Measurements from ENCODE around the gene CPNE8. TPM values are rescaled to one million over a fixed set of nuclear protein-coding genes. Genes with fewer than 3 reads are reported as not detected.

The CPNE8 gene
- total RNA-seq, 1 donor from 2014 or later, result 1.7 TPM

DNA sequence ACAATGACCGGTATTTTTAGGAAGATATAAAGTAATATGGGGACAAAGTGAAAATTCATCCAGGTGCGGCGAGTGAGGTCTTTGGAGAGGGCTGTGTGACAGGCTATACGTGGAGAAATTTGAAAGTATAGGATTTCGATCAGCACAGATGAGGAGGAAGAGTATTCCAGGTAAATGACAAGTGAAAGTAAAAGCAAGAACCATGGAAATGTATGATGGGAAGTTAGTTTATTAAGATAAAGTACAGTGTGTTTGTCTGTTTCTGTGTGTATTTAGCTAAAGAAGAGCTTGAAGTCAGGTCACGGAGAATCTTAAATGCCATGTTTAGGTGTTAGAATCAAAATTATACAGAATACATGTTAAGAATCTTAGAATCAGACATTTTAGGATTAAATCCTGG is 239.0 kb downstream of the CPNE8 start:
- Mint-ChIP-seq H3K9me3 (ENCODE audit: low read depth) (peaks cover 4% of the 10 kb centered on the region), H3K4me1 (ENCODE audit: low read depth) (peaks cover 2% of the 10 kb centered on the region), H3K27me3 (no peaks in the 10 kb centered on the region), H3K4me3 (ENCODE audit: low read depth) (no peak overlapping the region), H3K36me3 (ENCODE audit: insufficient read depth) (no peaks in the 10 kb centered on the region), H3K27ac (no peak overlapping the region)
- no peak for DNase-seq (ENCODE audit: low spot score, unreplicated experiment)
- TF ChIP-seq, protein P1, sequence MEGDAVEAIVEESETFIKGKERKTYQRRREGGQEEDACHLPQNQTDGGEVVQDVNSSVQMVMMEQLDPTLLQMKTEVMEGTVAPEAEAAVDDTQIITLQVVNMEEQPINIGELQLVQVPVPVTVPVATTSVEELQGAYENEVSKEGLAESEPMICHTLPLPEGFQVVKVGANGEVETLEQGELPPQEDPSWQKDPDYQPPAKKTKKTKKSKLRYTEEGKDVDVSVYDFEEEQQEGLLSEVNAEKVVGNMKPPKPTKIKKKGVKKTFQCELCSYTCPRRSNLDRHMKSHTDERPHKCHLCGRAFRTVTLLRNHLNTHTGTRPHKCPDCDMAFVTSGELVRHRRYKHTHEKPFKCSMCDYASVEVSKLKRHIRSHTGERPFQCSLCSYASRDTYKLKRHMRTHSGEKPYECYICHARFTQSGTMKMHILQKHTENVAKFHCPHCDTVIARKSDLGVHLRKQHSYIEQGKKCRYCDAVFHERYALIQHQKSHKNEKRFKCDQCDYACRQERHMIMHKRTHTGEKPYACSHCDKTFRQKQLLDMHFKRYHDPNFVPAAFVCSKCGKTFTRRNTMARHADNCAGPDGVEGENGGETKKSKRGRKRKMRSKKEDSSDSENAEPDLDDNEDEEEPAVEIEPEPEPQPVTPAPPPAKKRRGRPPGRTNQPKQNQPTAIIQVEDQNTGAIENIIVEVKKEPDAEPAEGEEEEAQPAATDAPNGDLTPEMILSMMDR (IDR thresholded peaks at IDR 0.05; ENCODE audit: unreplicated experiment), result no peak

DNA sequence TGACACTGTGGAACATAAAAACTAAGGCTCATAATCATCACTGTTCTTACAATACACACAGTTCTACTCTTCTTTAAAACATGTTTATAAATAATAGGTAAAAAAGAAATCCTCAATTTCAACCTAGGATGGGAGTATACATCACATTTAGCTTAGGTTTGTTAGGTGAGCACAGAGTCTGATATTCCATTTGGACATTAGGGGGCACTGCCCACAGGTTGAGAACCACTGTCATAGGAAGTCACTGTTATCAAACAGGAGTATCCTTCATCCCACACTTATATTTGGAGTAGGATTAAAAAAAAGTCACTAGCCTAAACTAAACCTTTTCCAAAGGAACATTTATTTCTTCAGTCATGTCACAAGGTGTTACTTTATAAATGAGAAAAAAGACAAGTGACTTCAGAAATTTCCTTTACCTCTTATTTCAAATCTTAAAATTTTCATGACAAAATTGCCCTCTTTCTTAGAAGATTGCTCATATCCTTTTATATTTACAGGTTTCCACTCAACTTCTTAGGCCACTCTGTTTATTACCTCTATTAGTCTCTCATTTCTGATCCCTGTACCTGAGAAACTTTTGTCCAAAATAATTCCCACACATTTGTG is 240.6 kb downstream of the CPNE8 start:
- no peak overlapping the region for H3K4me3 Mint-ChIP-seq (ENCODE audit: low read depth)
- H3K4me1 Mint-ChIP-seq (ENCODE audit: low read depth), result peaks cover 2% of the 10 kb centered on the region
- H3K27me3 Mint-ChIP-seq, result no peaks in the 10 kb centered on the region
- H3K9me3 Mint-ChIP-seq (ENCODE audit: low read depth), result peaks cover 7% of the 10 kb centered on the region
- no peak for DNase-seq (ENCODE audit: low spot score, unreplicated experiment)
- H3K27ac Mint-ChIP-seq, result no peak overlapping the region
- no peaks in the 10 kb centered on the region for H3K36me3 Mint-ChIP-seq (ENCODE audit: insufficient read depth)
- TF ChIP-seq, protein P1 (IDR thresholded peaks at IDR 0.05; ENCODE audit: unreplicated experiment), result peak; percentile 67

- no peak overlapping the region for H3K4me3 Mint-ChIP-seq (ENCODE audit: low read depth)
- H3K27me3 Mint-ChIP-seq, result no peaks in the 10 kb centered on the region
- peaks cover 17% of the 10 kb centered on the region for H3K9me3 Mint-ChIP-seq (ENCODE audit: low read depth)
- H3K27ac Mint-ChIP-seq, result no peak overlapping the region
- TF ChIP-seq, protein P1 (IDR thresholded peaks at IDR 0.05; ENCODE audit: unreplicated experiment), result no peak
- H3K36me3 Mint-ChIP-seq (ENCODE audit: insufficient read depth), result peaks cover 3% of the 10 kb centered on the region
- no peak for DNase-seq (ENCODE audit: low spot score, unreplicated experiment)
- no peaks in the 10 kb centered on the region for H3K4me1 Mint-ChIP-seq (ENCODE audit: low read depth)
Observed at GRCh38 chr12:38662829-38663228, 242.6 kb downstream of the CPNE8 start.

GRCh38 chr12:38653650-38654049 is 251.7 kb downstream of the CPNE8 start:
- Mint-ChIP-seq H3K4me1 (ENCODE audit: low read depth) (no peaks in the 10 kb centered on the region), H3K36me3 (ENCODE audit: insufficient read depth) (no peaks in the 10 kb centered on the region), H3K9me3 (ENCODE audit: low read depth) (peaks cover 5% of the 10 kb centered on the region), H3K27me3 (no peaks in the 10 kb centered on the region), H3K4me3 (ENCODE audit: low read depth) (no peak overlapping the region), H3K27ac (no peak overlapping the region)
- TF ChIP-seq, protein P1 (IDR thresholded peaks at IDR 0.05; ENCODE audit: unreplicated experiment), result no peak
- no peak for DNase-seq (ENCODE audit: low spot score, unreplicated experiment)

DNA sequence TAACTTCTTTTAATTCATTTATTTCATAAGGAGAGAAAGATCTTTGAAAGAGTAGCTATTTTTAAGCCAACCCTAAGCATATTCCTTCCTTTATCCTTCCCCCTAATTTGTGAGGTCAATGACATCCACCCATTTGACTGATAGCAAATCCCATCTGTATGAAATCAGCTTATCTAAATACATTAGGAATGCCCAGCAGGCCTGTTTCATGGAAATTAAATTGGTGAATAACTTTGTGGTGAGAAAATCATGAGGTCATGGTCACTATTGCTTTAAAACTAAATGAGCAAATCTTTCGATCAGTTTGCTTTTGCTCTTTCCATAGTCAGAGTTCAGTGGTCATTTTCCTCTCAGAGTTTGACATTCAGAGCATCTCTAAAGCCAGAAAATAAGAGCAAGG is 256.6 kb downstream of the CPNE8 start:
- Mint-ChIP-seq H3K9me3 (ENCODE audit: low read depth) (no peaks in the 10 kb centered on the region), H3K4me1 (ENCODE audit: low read depth) (no peaks in the 10 kb centered on the region), H3K27ac (no peak overlapping the region), H3K4me3 (ENCODE audit: low read depth) (no peak overlapping the region), H3K36me3 (ENCODE audit: insufficient read depth) (no peaks in the 10 kb centered on the region), H3K27me3 (no peaks in the 10 kb centered on the region)
- TF ChIP-seq, protein P1 (IDR thresholded peaks at IDR 0.05; ENCODE audit: unreplicated experiment), result no peak
- DNase-seq (ENCODE audit: low spot score, unreplicated experiment), result no peak

Data from progenitor cell of endocrine pancreas (in vitro differentiated cells).